ENCODE measurements around the gene TPM4. TPM values are rescaled to one million over a fixed set of nuclear protein-coding genes. Genes with fewer than 3 reads are reported as not detected.

The TPM4 gene
- total and polyA plus RNA-seq, 2 of the 13 experiments (the other 11 are each of a cell fraction or from before 2014, with no cell fraction given): 180 to 188 TPM

- peak; percentile 53 for TF ChIP-seq GMEB1 (CRISPR knock-in tag; IDR thresholded peaks at IDR 0.05; ENCODE audit: borderline replicate concordance)
- TF ChIP-seq TERF1 (CRISPR knock-in tag; IDR thresholded peaks at IDR 0.05): no peak
- TF ChIP-seq CENPBD1 (CRISPR knock-in tag; IDR thresholded peaks at IDR 0.05; ENCODE audit: borderline replicate concordance, low read depth): no peak
- TF ChIP-seq ZNF564 (CRISPR knock-in tag; IDR thresholded peaks at IDR 0.05): peak; percentile 73; the same call in 1 of the 2 replicates
- no peak for TF ChIP-seq ZEB1 (IDR thresholded peaks at IDR 0.05; ENCODE audit: insufficient replicate concordance, low read depth)
- TF ChIP-seq BRF2 (CRISPR knock-in tag; IDR thresholded peaks at IDR 0.05): no peak
- TF ChIP-seq GATAD1 (CRISPR knock-in tag; IDR thresholded peaks at IDR 0.05): no peak
- no peak for TF ChIP-seq ZNF282 (IDR thresholded peaks at IDR 0.05; ENCODE audit: partially characterized antibody)
- TF ChIP-seq ZNF792 (CRISPR knock-in tag; IDR thresholded peaks at IDR 0.05): no peak
- no peak for TF ChIP-seq NRL (CRISPR knock-in tag; IDR thresholded peaks at IDR 0.05; ENCODE audit: borderline replicate concordance)
- 0 out of 2 replicates have a peak, but pooled peaks have one; percentile 43 for TF ChIP-seq E2F5 (CRISPR knock-in tag; conservative IDR thresholded peaks at IDR 0.05)
- no peak for TF ChIP-seq LRRFIP1 (CRISPR knock-in tag; conservative IDR thresholded peaks at IDR 0.05)
- TF ChIP-seq ZNF746 (CRISPR knock-in tag; IDR thresholded peaks at IDR 0.05): no peak
- no peak for TF ChIP-seq HNRNPH1 (optimal IDR thresholded peaks at IDR 0.05; ENCODE audit: low read depth, low read length)
- TF ChIP-seq ZNF563 (CRISPR knock-in tag; IDR thresholded peaks at IDR 0.05): peak; percentile 63; the same call in 1 of the 2 replicates
- TF ChIP-seq RELA (CRISPR knock-in tag; IDR thresholded peaks at IDR 0.05): no peak
- TF ChIP-seq ZNF207 (IDR thresholded peaks at IDR 0.05; ENCODE audit: borderline replicate concordance): no peak
- TF ChIP-seq USF2 (IDR thresholded peaks at IDR 0.05; ENCODE audit: low read depth, low read length): no peak
- peak; percentile 25; the same call in 1 of the 2 replicates for TF ChIP-seq USF2 (CRISPR knock-in tag; IDR thresholded peaks at IDR 0.05; ENCODE audit: borderline replicate concordance)
Observed at GRCh38 chr19:16076154-16076957, at the start of gene TPM4 (continued).

All from HepG2 (cell line).